HEK293T (cell line): ENCODE measurements around the gene FRMPD1.

Experiments
- CTCF ChIA-PET: fragments of 350-600 bp; formaldehyde crosslinking; extraction: SDS; loops from one replicate; lab custom pipeline; 2021; ENCODE audit warnings: antibody characterized with exemption, inconsistent platforms; lab: Yijun Ruan, JAX
- POLR2A ChIA-PET: fragments of 350-600 bp; formaldehyde crosslinking; extraction: SDS; loops from one replicate; lab custom pipeline; 2020; ENCODE audit warnings: antibody characterized with exemption, inconsistent platforms; lab: Yijun Ruan, JAX
- DNase-seq: peaks from one replicate; pipeline ENCODE4 v3.0.0; 2012; ENCODE audit warnings: mixed read lengths; ENCODE audit errors: extremely low spot score
- ARNT ChIP-seq: fragments of 450-650 bp; IDR thresholded peaks from 2 replicates; pipeline ENCODE4 v1.6.1; 2017; ENCODE audit warnings: mild to moderate bottlenecking
- BHLHE40 ChIP-seq: fragments of 450-650 bp; IDR thresholded peaks from 2 replicates; pipeline ENCODE4 v1.6.1; 2016; ENCODE audit warnings: mild to moderate bottlenecking, moderate library complexity, borderline replicate concordance
- CTBP1 ChIP-seq: fragments of 450-650 bp; IDR thresholded peaks from 2 replicates; pipeline ENCODE4 v1.6.1; 2016; ENCODE audit warnings: borderline replicate concordance
- ELF4 ChIP-seq: fragments of 450-650 bp; IDR thresholded peaks from 2 replicates; pipeline ENCODE4 v1.6.1; 2017; ENCODE audit warnings: antibody characterized with exemption
- FOXA1 ChIP-seq: fragments of 450-650 bp; IDR thresholded peaks from 2 replicates; pipeline ENCODE4 v1.6.1; 2016; ENCODE audit warnings: mild to moderate bottlenecking
- FOXK2 ChIP-seq: fragments of 450-650 bp; IDR thresholded peaks from 2 replicates; pipeline ENCODE4 v1.6.1; 2016; ENCODE audit warnings: mild to moderate bottlenecking
- FOXM1 ChIP-seq: fragments of 450-650 bp; IDR thresholded peaks from 2 replicates; pipeline ENCODE4 v1.6.1; 2017; ENCODE audit warnings: mild to moderate bottlenecking, borderline replicate concordance
- HDGF ChIP-seq: fragments of 450-650 bp; IDR thresholded peaks from 2 replicates; pipeline ENCODE4 v1.6.1; 2017; ENCODE audit warnings: antibody characterized with exemption, borderline replicate concordance
- L3MBTL2 ChIP-seq: fragments of 450-650 bp; conservative IDR thresholded peaks from 2 replicates; pipeline ENCODE4 v1.6.1; 2016; ENCODE audit warnings: mild to moderate bottlenecking
- LEF1 ChIP-seq: fragments of 450-650 bp; IDR thresholded peaks from 2 replicates; pipeline ENCODE4 v1.6.1; 2017; ENCODE audit warnings: mild to moderate bottlenecking, borderline replicate concordance
- NFRKB ChIP-seq: fragments of 450-650 bp; IDR thresholded peaks from 2 replicates; pipeline ENCODE4 v1.6.1; 2016; ENCODE audit warnings: mild to moderate bottlenecking, moderate library complexity
- SP1 ChIP-seq: fragments of 450-650 bp; IDR thresholded peaks from 2 replicates; pipeline ENCODE4 v1.6.1; 2017
- SUZ12 ChIP-seq: fragments of 450-650 bp; IDR thresholded peaks from 2 replicates; pipeline ENCODE4 v1.6.1; 2016; ENCODE audit warnings: mild to moderate bottlenecking
- TARDBP ChIP-seq: fragments of 450-650 bp; IDR thresholded peaks from 2 replicates; pipeline ENCODE4 v1.6.1; 2016
- ZNF384 ChIP-seq: fragments of 450-650 bp; IDR thresholded peaks from 2 replicates; pipeline ENCODE4 v1.6.1; 2016
- TF ChIP-seq, protein P1 (sequence below): fragments of 450-650 bp; IDR thresholded peaks from 2 replicates; pipeline ENCODE4 v1.6.1; 2016

Gene FRMPD1

GRCh38 chr9:37621273-37622121, 29.3 kb upstream of the FRMPD1 start:
- TF ChIP-seq ZNF384 (no peak), L3MBTL2 (no peak), ELF4 (no peak), FOXA1 (no peak), ARNT (no peak), TARDBP (no peak), FOXM1 (no peak), NFRKB (no peak), CTBP1 (no peak), LEF1 (no peak)
- TF ChIP-seq, protein P1, sequence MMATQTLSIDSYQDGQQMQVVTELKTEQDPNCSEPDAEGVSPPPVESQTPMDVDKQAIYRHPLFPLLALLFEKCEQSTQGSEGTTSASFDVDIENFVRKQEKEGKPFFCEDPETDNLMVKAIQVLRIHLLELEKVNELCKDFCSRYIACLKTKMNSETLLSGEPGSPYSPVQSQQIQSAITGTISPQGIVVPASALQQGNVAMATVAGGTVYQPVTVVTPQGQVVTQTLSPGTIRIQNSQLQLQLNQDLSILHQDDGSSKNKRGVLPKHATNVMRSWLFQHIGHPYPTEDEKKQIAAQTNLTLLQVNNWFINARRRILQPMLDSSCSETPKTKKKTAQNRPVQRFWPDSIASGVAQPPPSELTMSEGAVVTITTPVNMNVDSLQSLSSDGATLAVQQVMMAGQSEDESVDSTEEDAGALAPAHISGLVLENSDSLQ = no peak
- ChIA-PET POLR2A (no interaction called here), CTCF (no interaction called here)
- no peak for DNase-seq

GRCh38 chr9:37622462-37622861, 28.3 kb upstream of the FRMPD1 start:
- no peak for DNase-seq
- TF ChIP-seq BHLHE40 (no peak), NFRKB (no peak), FOXA1 (no peak)
- ChIA-PET POLR2A (no interaction called here), CTCF (interaction anchor here (0.5 kb wide), 1 partner anchor 863 kb away, joined by 3 read pairs; no protein-coding TSS in a partner anchor)

DNA sequence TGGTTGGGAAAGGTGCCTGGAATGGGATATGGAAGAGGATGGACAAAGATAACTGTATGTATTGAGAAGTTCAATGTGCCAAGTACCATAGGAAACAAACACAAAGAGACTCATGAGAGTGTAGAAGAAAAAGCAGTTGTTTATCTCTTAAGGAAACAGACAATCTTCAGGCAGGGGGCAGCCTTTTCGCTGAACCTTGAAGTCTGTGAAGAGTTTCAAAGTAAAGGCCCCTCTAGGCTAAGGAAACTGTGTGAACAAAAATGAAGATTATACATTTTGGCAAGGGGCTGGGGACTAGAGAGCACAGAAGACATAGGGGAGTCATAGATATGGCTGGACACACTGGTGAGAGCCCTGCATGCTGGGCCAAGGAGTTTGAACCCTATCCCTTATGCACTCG, 27.5 kb upstream of the FRMPD1 start:
- no peak for DNase-seq
- TF ChIP-seq L3MBTL2 (no peak), SP1 (no peak), TARDBP (no peak), ELF4 (no peak), FOXM1 (no peak), SUZ12 (no peak), NFRKB (no peak)
- TF ChIP-seq, protein P1 = no peak
- CTCF ChIA-PET = no interaction called here
- POLR2A ChIA-PET = no interaction called here

- ChIA-PET POLR2A (no interaction called here), CTCF (no interaction called here)
- TF ChIP-seq ARNT (no peak), CTBP1 (no peak), TARDBP (no peak), LEF1 (no peak), SP1 (no peak), NFRKB (no peak), ZNF384 (no peak), HDGF (no peak), L3MBTL2 (no peak), ELF4 (no peak), FOXM1 (no peak), BHLHE40 (no peak), FOXK2 (no peak), FOXA1 (no peak), SUZ12 (no peak)
- TF ChIP-seq, protein P1 = no peak
- DNase-seq = no peak
Measured at GRCh38 chr9:37624073-37624472, 26.7 kb upstream of the FRMPD1 start.

- POLR2A ChIA-PET = interaction anchor here (0.9 to 1.1 kb wide), 2 partner anchors 33 to 160 kb away, joined by 3 read pairs; partner anchors contain the start of genes EXOSC3 and TOMM5
- CTCF ChIA-PET = no interaction called here
- TF ChIP-seq HDGF (no peak), LEF1 (no peak), CTBP1 (no peak), SP1 (no peak), FOXA1 (no peak), L3MBTL2 (no peak), TARDBP (no peak), ZNF384 (no peak), ELF4 (no peak), SUZ12 (no peak), NFRKB (no peak), BHLHE40 (no peak)
- DNase-seq = no peak
Measured at GRCh38 chr9:37625036-37625757, 25.6 kb upstream of the FRMPD1 start.

DNA sequence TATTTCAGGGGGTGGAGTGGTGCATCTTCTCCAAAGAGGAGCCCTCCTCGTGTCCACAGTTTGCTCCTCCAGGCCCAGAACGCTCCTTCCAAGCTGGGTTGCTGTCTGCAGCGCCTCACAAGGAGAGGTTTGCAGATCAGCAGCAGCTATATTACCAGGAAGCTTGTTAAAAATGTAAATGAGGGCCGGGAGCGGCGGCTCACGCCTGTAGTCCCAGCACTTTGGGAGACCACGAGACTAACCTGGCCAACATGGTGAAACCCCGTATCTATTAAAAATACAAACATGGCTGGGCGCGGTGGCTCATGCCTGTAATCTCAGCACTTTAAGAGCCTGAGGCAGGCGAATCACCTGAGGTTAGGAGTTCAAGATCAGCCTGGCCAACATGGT, 25.0 kb upstream of the FRMPD1 start:
- DNase-seq = no peak
- ChIA-PET POLR2A (interaction anchor here (0.9 to 1.1 kb wide), 2 partner anchors 33 to 159 kb away, joined by 3 read pairs; partner anchors contain the start of genes EXOSC3 and TOMM5), CTCF (no interaction called here)
- TF ChIP-seq LEF1 = no peak
- no peak for TF ChIP-seq CTBP1
